ENCODE results near the gene KMT5B. TPM values are rescaled to one million over a fixed set of nuclear protein-coding genes. Genes with fewer than 3 reads are reported as not detected.

KMT5B gene
- total RNA-seq, 1 experiment from 2014 or later = 43.8 TPM

GRCh38 chr11:68262544-68262827 is 49.4 kb upstream of the KMT5B start:
- ATAC-seq (no peak), DNase-seq (ENCODE audit: low spot score) (no peak)
- H3K4me1 Mint-ChIP-seq = 0 out of 2 replicates have a peak, but pooled peaks cover 2% of the 10 kb centered on the region
- peaks cover 55% of the 10 kb centered on the region for H3K36me3 Mint-ChIP-seq
- no peaks in the 10 kb centered on the region for H3K9me3 Mint-ChIP-seq
- no peak overlapping the region for H3K27ac Mint-ChIP-seq
- no peak overlapping the region for H3K4me3 Mint-ChIP-seq
- CTCF ChIA-PET = no interaction called here
- POLR2A ChIA-PET = no interaction called here
- TF ChIP-seq ZNF423 (CRISPR knock-in tag; IDR thresholded peaks at IDR 0.05) (no peak), ESRRA (CRISPR knock-in tag; IDR thresholded peaks at IDR 0.05; ENCODE audit: borderline replicate concordance) (no peak), ELF4 (CRISPR knock-in tag; IDR thresholded peaks at IDR 0.05; ENCODE audit: low read depth) (no peak), JUN (CRISPR knock-in tag; IDR thresholded peaks at IDR 0.05) (no peak), ZNF532 (CRISPR knock-in tag; IDR thresholded peaks at IDR 0.05; ENCODE audit: borderline replicate concordance) (no peak), CTCF (IDR thresholded peaks at IDR 0.05) (no peak), ZNF671 (CRISPR knock-in tag; IDR thresholded peaks at IDR 0.05) (no peak), ZNF263 (CRISPR knock-in tag; IDR thresholded peaks at IDR 0.05; ENCODE audit: low read depth) (no peak), MAX (CRISPR knock-in tag; IDR thresholded peaks at IDR 0.05) (no peak), PRDM15 (CRISPR knock-in tag; IDR thresholded peaks at IDR 0.05) (no peak), SOX15 (CRISPR knock-in tag; IDR thresholded peaks at IDR 0.05) (no peak), PREB (CRISPR knock-in tag; IDR thresholded peaks at IDR 0.05; ENCODE audit: borderline replicate concordance) (no peak), AFF4 (CRISPR knock-in tag; IDR thresholded peaks at IDR 0.05; ENCODE audit: borderline replicate concordance) (no peak), E2F5 (CRISPR knock-in tag; IDR thresholded peaks at IDR 0.05) (no peak), FOXJ3 (CRISPR knock-in tag; IDR thresholded peaks at IDR 0.05; ENCODE audit: borderline replicate concordance) (no peak)
- peaks cover 6% of the 10 kb centered on the region; the same call in 1 of the 2 replicates for H3K27me3 Mint-ChIP-seq (ENCODE audit: low read depth)
